ENCODE data around the gene PLAAT5.
A peak's percentile ranks its signal among the peaks of the same experiment; 100 is the strongest.

PLAAT5 gene

DNA sequence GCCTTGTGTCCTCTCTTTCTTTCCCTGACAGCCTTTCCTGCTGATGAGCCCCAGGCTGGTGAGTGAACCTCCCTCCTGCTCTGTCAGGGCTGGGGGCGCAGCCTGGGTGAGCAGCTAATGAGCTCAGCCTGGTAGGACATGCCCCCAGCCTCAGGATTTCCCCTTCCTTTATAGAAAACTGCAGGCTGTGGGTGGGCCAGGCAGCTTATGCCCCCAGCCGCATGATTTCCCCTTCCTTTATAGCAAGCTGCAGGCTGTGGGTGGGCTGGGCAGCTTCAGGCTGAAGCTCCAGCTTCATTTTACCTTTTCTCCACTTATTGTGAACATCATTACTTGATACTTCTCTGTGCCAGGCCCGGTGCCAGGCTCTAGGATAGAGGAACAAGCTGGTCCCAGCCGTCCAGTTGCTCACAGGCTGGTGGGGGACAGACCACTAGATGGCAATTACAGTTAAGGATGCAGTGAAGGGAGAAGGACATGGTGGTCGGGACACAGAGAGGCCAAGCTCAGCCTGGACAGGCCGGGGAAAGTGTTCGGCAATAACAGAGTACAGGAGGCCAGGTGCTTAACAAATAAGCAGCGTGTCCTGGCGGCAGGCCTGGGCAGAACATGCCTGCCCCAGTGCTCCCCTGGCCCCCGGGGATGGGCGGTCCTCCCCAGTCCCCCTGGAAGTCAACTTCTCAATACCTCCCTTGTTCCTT is 20.2 kb upstream of the PLAAT5 start:
- no peak for DNase-seq

DNA sequence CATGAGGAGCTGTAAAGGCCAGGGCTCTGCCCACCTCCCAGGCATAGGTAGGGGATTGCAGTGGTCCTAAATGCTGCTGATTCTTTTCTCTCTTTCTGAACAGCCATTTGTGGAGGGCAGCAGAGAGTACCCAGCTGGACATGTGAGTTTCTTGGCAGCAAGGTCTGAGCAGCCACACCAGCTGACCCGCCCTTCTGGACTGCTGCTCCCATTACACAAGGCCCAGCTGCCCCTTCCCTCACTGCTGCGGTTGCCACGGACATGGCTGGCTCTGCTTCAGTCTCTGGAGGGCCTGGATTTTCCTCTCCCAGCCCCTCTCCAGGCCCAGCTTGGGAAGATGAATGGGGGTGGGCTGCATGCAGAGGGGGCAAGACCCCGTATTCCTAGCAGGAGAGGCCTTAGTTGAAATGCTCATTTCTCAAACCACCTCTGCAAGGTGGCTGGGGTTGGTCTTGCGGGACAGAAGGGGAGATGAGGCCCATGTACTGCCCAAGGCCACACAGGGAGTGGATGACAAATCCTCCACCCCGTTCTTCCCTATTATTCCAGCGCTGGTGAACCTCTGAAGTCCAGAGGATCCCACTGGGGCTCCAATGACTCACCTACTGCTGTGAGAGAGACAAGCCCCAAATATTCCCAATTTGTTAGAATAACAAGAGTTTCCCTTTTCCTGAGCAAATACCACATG is 19.5 kb upstream of the PLAAT5 start:
- no peak for DNase-seq

DNA sequence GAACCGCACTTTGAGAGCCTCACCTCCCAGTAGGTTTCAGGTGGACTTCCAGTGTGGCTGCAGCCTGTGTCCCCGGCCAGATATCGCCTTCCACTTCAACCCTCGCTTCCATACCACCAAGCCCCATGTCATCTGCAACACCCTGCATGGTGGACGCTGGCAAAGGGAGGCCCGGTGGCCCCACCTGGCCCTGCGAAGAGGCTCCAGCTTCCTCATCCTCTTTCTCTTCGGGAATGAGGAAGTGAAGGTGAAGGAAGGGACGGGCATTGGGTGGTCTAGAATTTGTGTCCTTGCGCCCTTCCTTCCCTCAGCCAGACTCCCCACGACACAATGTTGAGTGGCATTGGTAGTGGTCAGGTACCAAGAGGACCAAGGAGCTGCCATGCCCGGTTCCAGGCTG is 17.8 kb upstream of the PLAAT5 start:
- DNase-seq = no peak

DNA sequence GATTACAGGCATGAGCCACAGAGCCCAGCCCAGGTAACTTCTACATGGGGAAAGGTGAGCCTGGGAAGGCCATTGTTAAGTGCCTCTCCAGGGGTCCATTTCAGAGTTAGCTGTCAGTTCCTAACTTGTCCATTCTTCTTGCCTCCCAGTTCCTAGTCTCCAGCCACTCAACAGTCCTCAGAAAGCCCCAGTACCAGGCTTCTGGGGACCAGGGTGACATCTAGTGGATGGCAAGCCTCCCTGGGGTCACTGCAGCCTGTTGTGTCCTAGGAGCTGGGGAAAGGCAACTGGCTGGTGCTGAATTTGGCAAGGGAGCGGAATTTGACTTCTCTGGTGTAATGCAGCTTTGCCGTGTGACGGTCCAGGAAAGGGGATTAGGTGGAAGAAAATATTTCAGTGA is 17.0 kb upstream of the PLAAT5 start:
- peak; percentile 34 for DNase-seq

GRCh38 chr11:63507511-63507910 is 16.5 kb upstream of the PLAAT5 start:
- no peak for DNase-seq

- DNase-seq = no peak
These were observed 15.9 kb upstream of the PLAAT5 start for GRCh38 chr11:63506876-63507275.

DNA sequence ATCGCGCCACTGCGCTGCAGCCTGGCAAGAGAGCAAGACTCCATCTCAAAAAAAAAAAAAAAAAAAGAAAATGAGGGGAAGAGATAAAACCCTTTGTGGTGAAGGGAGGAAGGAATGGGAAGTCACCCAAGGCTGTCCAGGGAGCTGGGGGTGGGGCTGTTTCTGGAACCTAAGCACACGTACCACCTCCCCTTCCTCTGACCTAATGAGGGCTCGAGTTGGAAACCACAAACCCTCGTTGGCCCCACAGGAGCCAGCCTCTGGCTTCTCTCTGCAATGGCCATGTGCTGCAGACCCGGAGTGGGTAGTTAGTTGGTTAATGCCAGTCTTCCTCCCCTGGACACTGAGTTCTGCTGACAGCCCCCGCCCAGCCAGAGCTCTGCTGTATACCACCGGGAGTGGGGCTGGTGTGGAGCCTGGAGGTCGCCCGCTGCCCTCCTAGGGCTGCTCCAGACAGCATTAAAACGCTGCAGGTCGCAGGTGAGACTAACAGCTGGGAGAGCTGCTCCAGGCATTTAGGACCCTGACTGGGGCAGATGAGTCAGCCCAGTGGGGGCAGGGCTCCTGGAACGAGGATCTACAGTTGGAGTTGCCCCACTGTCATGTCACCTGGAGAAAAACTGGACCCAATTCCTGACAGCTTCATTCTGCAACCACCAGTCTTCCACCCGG is 15.0 kb upstream of the PLAAT5 start, which contains the start of gene LGALS12:
Gene LGALS12 (plus strand): TSS at position 228 of the 672 bp plus-strand sequence. CDS start 375 bp downstream, at position 603.
- DNase-seq = no peak

DNA sequence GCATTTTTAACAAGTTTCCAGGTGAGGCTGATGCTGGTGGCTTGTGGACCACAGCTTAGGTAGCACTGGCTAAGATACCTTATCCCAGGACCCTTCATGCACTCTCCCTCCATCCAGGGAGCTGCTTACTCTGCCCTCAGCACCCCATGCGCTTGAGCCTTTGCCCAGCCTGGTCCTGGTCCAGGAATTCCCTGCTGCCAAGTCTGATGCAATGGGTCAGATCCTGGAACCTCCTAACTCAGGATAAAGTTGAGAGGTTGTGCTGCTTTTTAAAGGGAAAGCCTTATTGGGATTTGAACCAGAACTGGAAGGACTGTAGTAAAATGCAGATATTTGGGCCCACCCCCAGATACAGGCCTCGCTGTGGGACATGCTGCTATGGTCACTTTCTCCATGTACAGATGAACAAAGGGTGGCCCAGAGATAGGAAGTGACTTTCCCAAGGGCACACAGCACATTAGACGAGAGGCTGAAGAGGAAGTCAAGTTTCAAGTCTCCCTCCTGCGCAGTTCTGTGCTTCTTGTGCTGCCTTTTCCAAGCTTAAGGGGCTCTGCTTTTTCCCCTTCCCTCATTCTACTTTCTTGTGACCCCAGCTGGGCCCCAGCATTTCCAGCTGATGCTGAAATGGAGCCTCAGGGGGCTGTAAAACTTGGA is 14.1 kb upstream of the PLAAT5 start:
- DNase-seq = no peak

DNA sequence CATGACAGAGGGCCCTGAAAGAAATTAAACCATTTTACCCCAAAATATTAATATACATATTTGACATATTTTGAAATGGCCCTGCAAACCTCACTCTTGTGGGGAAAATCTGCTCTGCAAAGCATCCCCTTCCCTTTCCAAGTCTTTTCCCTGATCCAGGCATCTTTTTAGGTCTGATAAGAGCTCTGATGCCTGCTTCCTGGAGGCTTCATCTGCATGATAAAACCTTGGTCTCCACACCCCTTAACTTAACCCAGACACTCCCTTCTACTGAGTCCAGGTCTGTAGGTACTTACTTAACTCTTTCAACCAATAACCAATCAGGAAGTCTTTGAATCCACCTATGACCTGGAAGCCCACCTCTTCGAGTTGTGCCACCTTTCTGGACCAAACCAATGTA is 13.1 kb upstream of the PLAAT5 start:
- DNase-seq = no peak

- no peak for DNase-seq
These were observed 12.5 kb upstream of the PLAAT5 start for GRCh38 chr11:63503492-63503891.

- DNase-seq = no peak
These were observed 11.4 kb upstream of the PLAAT5 start for GRCh38 chr11:63502252-63502820.

DNA sequence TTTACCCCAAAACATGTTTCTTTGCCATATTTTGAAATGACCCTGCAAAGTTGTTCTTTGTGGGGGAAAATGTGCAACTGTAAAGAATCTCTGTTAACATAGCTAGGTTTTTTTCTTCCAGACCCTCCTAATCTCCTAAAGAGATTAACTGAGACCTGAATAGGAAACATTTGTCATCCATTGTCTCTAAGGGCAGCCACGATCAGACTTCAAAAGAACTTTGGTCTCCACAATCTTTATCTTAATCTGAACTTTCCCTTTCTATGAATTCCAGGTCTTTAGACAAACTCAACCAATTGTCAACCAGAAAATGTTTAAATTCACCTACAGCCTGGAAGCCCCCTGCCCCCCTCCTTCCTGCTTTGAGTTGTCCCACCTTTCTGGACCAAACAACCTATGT is 10.3 kb upstream of the PLAAT5 start:
- no peak for DNase-seq

- no peak for DNase-seq
These were observed 8.9 kb upstream of the PLAAT5 start for GRCh38 chr11:63499874-63500273.

- no peak for DNase-seq
These were observed 4.0 kb upstream of the PLAAT5 start for GRCh38 chr11:63494975-63495374.

- no peak for DNase-seq
These were observed 2.2 kb upstream of the PLAAT5 start for GRCh38 chr11:63493127-63493526.

- no peak for DNase-seq
These were observed 1.5 kb upstream of the PLAAT5 start for GRCh38 chr11:63492441-63492840.

GRCh38 chr11:63491636-63492372 is 837 bp upstream of the PLAAT5 start:
- no peak for DNase-seq

DNA sequence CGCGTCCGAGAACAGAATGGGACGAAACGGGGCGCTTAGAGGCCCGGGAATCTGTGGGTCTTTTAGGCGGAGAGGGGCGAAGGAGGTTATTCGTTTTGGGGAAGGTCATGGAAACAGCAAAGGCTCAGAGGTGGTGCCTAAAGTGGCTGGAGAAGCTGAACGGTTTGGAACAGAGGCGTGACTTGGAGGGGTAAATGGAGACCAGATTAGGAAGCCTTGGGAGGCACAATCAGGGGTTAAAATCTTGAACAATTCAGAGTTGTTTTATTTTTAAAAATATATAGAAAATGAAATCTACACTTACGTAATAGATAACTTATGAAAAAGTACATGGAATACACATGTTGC is 247 bp upstream of the PLAAT5 start:
- no peak for DNase-seq

DNA sequence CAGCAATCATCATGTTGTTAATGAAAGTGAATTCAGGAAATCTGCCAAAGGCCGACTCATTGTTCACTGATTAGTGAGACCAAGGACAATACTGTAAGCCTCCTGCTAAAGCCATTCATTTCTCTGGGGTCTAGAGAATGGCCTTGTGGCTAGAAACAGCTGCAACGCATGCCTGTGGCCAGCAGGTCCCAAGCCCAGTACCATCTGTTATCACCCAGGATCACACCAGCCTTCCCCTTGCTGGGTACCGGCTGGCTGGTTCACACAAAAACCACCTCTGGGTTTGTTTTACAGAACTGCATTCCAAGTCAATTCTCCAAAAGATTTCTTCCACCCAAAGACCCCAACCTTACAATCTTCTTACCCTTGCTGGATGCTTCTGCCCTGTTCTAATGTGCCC is 1.1 kb downstream of the PLAAT5 start:
- no peak for DNase-seq

DNA sequence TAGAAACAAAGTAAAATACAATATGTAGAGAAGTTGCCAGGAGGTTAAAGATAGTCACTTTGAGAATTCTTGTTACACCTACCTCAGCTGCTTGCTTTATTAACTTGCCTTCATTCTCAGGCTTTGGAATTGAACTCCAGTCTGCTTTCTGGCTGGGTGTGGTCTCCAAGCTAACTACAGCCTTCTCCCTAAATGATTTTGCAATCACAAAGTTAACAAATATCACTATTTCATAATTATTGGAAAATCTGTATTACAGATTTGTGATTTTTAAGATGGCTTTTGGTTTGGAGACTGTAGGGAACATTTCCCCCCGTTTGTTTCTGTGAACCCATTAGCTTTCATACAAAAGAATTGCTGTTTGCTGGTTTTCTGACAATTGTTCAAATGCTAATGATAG is 2.2 kb downstream of the PLAAT5 start:
- DNase-seq = no peak

DNA sequence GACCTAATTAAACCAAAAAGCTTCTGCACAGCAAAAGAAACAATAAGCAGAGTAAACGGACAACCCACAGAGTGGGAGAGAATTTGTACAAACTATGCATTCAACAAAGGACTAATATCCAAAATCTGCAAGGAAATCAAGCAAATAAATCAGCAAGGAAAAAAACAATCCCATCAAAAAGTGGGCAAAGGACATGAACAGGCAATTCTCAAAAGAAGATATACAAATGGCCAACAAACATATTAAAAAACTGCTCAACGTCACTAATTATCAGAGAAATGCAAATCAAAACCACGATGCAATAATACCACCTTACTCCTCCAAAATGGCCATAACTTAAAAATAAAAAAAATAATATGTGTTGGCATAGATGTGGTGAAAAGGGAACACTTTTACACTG is 5.2 kb downstream of the PLAAT5 start:
- DNase-seq = no peak

DNA sequence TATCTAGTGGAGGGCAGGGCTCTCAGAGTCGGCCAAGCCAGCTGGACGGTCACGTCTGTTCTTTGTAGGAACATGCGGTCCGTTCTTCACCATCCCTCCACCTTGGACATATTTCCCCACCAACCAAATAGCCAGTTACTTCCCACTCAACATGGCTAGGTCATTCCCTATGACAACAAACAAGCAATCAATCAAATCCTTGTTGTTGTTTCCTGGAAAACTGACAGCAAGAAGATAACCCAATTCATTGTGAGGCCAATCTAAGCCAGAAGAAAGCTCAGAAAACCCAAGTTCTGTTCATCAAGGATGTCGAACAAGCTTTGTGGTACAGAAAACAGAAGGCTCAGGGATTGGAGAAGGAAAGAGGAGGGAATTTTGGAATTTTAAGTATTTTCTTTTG is 10.9 kb downstream of the PLAAT5 start:
- no peak for DNase-seq

GRCh38 chr11:63478896-63479295 is 12.1 kb downstream of the PLAAT5 start:
- peak; percentile 46 for DNase-seq
